Activated T-cell treated with anti-CD3 and anti-CD28 coated beads for 24 hours (primary cell): Measurements from ENCODE around the gene MINDY1.

Experiments
- DNase-seq: peaks from one replicate; pipeline ENCODE4 v3.0.0-alpha.2; 2020; ENCODE audit warnings: low read depth

MINDY1 gene

DNA sequence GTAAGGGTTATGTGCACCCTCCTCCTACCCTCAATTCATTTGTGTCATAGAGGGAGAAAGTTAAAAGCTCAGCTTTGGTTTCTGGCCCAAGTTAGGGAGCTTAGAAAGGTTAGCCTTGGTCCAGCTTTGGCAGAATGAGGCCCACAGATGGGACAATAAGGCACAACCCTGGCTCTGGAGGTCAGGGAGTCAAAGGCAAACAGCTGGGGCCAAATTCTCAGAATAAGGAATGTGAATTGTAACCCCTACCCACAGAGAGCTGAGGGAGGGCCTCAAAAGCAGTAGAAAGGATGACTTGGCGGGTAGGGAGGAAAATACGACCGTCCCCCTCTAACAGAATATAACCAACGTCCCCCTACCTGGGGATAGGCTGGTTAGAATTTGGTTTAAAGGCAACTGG is 41.1 kb downstream of the MINDY1 start:
- no peak for DNase-seq

DNA sequence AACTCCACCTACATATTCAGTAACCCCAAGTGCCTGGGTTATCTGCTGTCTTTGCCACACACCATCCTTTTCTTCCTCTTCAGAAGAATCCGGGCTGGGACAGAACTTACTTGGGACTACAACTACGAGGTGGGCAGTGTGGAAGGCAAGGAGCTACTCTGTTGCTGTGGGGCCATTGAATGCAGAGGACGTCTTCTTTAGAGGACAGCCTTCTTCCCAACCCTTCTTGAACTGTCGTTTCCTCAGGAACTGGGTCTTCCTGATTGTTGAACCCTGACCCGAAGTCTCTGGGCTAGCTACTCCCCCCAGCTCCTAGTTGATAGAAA is 42.6 kb downstream of the MINDY1 start:
- DNase-seq: no peak

DNA sequence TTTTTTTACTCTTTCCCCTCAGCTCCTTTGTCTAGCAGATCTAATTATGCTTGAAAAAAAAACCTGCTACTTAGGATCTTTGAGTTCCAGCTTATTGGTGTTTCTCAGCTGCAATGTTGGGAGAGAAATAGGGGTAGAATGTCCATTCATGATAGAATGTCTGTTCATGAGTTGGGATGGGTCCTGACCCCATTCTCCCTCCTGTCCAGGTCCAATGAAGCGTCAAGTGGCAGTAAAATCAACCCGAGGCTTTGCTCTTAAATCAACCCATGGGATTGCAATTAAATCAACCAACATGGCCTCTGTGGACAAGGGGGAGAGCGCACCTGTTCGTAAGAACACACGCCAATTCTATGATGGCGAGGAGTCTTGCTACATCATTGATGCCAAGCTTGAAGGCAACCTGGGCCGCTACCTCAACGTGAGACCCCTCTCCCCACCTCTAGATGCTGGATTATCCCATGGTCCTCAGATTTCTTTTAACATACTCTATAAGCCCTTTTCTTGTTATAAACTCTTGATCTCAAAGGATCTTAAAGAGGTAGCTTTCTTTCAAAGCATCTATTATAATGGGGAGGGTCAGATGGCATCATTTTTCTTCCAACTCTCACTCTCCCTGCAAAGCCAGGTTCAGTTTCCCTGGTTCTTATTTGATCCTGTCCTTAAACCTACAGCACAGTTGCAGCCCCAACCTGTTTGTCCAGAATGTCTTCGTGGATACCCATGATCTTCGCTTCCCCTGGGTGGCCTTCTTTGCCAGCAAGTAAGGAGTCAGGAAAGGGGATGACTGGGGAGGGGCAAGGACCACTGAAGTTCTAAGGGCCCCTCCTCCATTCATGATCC is 43.2 kb downstream of the MINDY1 start:
- DNase-seq: no peak

DNA sequence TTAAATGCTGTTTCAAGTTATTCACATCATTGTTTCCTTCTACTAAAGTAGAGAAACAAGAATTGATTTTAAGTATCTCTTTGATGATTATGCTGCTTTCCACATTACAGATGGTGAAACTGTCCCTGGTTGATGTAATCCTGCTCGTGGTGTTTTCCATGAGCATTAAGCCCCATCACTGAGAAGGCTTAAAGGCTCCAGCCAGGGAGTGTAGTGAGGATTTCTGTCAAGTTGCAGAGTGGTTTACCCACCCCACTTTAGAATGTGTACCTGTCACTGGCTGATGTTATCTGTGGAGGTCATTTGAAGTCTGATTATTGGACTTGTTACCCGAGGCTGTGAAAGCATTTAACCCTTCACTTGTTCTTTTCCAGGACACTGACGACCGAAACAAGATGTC is 44.9 kb downstream of the MINDY1 start:
- DNase-seq: no peak

DNA sequence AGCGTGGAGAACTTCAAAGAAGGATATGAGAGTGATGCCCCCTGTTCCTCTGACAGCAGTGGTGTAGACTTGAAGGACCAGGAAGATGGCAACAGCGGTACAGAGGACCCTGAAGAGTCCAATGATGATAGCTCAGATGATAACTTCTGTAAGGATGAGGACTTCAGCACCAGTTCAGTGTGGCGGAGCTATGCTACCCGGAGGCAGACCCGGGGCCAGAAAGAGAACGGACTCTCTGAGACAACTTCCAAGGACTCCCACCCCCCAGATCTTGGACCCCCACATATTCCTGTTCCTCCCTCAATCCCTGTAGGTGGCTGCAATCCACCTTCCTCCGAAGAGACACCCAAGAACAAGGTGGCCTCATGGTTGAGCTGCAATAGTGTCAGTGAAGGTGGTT is 46.1 kb downstream of the MINDY1 start:
- DNase-seq: no peak

DNA sequence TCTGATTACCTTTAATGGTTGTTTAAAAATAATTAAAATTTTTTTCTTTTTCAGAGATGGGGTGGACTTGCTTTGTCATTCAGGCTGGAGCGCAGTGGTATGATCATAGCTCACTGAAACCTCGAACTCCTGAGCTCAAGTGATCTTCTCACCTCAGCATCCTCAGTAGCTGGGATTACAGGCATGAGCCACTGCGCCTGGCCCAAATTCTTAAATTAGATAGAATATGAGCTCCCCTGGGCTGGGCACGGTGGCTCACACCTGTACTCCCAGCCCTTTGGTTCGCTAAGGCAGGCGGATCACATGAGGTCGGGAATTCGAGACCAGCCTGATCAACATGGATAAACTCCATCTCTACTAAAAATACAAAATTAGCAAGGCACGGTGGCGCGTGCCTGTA is 49.0 kb downstream of the MINDY1 start:
- no peak for DNase-seq

DNA sequence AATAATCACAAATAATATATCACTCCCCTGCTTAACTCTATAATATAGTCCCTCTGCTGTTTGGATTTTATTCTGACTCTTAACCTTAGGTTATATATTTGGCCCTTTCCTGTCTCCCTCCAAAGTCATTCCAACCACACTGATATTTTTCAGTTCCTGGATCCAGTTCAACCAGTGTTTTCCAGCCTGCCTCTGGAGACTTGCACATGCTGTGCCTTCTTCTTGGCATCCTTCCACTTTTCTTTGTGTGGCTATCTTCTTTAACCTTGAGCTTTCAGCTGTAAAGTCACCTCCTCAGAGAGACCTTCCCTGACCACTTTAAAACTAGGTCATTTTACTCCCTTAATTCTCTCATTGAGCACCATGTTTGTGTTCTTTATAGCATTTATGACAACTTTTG is 51.4 kb downstream of the MINDY1 start:
- no peak for DNase-seq

DNA sequence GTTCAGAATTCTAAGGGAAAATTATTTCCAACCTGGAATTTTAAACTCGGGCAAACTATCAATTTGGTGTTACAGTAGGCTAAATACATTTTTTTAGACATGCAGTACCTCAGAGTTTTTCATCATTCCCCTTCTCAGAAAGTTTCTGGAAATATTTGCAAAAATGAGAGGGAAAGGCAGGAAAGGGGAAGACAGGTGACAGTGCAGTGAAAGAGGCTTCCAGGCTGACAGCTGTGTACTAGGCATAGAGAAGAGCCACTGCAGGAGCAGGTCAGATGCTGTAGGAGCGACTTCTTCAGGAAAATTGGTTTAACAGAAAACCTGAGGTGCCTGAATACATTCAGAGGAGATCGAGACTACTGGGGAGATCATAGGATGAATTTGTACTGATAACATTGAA is 52.0 kb downstream of the MINDY1 start:
- DNase-seq: no peak
